HepG2 (cell line): ENCODE data around the gene CCDC50. TPM values are rescaled to one million over a fixed set of nuclear protein-coding genes. Genes with fewer than 3 reads are reported as not detected.

ENCODE experiments used
- ATAC-seq: fragments of 200-7000 bp; cut with Tn5 transposase; 3 replicates; pipeline ENCODE4 v1.9.1; 2020; ENCODE audit warnings: mild to moderate bottlenecking, moderate library complexity
- BruUV-seq: library from RNA; stranded (reverse); fragments of 400-500 nt; replicated peaks from 2 replicates; lab custom pipeline; 2021; lab: Mats Ljungman, UMichigan
- CTCF ChIA-PET: fragments of 300-600 bp; formaldehyde crosslinking; extraction: SDS; loops from one replicate; lab custom pipeline; 2021; ENCODE audit warnings: low total read pairs, inconsistent platforms, low intra/inter-chr PET ratio; lab: Yijun Ruan, JAX
- POLR2A ChIA-PET: fragments of 350-600 bp; sonication (Branson Sonifier 250); formaldehyde crosslinking; loops from one replicate; lab custom pipeline; 2020; ENCODE audit warnings: antibody characterized with exemption, inconsistent platforms; lab: Yijun Ruan, JAX
- DNase-seq: peaks from one replicate; pipeline ENCODE4 v3.0.0-alpha.2; 2015; ENCODE audit warnings: low spot score
- FAIRE-seq: peaks from 3 replicates; lab custom pipeline; 2011; peaks lifted over from hg19 to GRCh38; lab: Jason Lieb, UNC
- H2AFZ ChIP-seq: one replicate; pipeline ENCODE4 v1.6.1; 2011; ENCODE audit warnings: low read length, inconsistent platforms
- H3K27ac ChIP-seq: fragments of 300-600 bp; 3 replicates; pipeline ENCODE4 v1.8.0; 2011; ENCODE audit warnings: mixed run types, mild to moderate bottlenecking, mixed read lengths, low read length, inconsistent platforms; ENCODE audit not compliant: insufficient read depth; ENCODE audit errors: extremely low read length
- H3K27me3 ChIP-seq, 2 experiments: fragments of 200-600 bp in 1 of 2; 2 replicates in 1 of 2; 3 replicates in 1 of 2; pipeline versions ENCODE4 v1.6.0 to v1.8.0; 2011; ENCODE audit warnings: low read length in 2 of 2, mild to moderate bottlenecking in 2 of 2, moderate library complexity in 2 of 2, inconsistent platforms in 1 of 2; ENCODE audit not compliant: insufficient read depth in 2 of 2, control insufficient read depth in 1 of 2
- H3K36me3 ChIP-seq, 2 experiments: fragments of 200-600 bp in 1 of 2; replicated peaks in 1 of 2; 2 replicates in 1 of 2; 3 replicates in 1 of 2; pipeline versions ENCODE4 v1.5.1 to v1.8.0; 2011; ENCODE audit warnings: low read length in 2 of 2, inconsistent platforms in 1 of 2; ENCODE audit not compliant: insufficient read depth in 2 of 2, control insufficient read depth in 1 of 2
- H3K4me1 ChIP-seq: 2 replicates; pipeline ENCODE4 v1.5.1; 2012; ENCODE audit warnings: low read length, inconsistent platforms; ENCODE audit not compliant: insufficient read depth
- H3K4me2 ChIP-seq: 2 replicates; pipeline ENCODE4 v1.6.0; 2011; ENCODE audit warnings: low read depth, low read length, inconsistent platforms
- H3K4me3 ChIP-seq, 3 experiments: fragments of 200-600 bp in 1 of 3; sonication (generic), shearing (Covaris generic) in 1 of 3; replicated peaks in 1 of 3; 2 replicates each; pipeline ENCODE4 v1.5.1; 2011 to 2016; ENCODE audit warnings: low read length in 3 of 3, inconsistent platforms in 2 of 3, low read depth in 2 of 3, mild to moderate bottlenecking in 2 of 3, control low read depth in 1 of 3, mixed read lengths in 1 of 3; ENCODE audit not compliant: insufficient read depth in 1 of 3
- H3K79me2 ChIP-seq: one replicate; pipeline ENCODE4 v1.6.1; 2011; ENCODE audit warnings: low read length, inconsistent platforms; ENCODE audit not compliant: insufficient read depth
- H3K9ac ChIP-seq: 2 replicates; pipeline ENCODE4 v1.6.0; 2011; ENCODE audit warnings: mild to moderate bottlenecking, low read depth, low read length, inconsistent platforms; ENCODE audit not compliant: insufficient read depth
- H3K9me3 ChIP-seq: 2 replicates; pipeline ENCODE4 v1.5.1; 2012; ENCODE audit warnings: mild to moderate bottlenecking, low read length
- H4K20me1 ChIP-seq: 2 replicates; pipeline ENCODE4 v1.6.0; 2011; ENCODE audit warnings: inconsistent platforms, mild to moderate bottlenecking, low read length, moderate library complexity; ENCODE audit not compliant: insufficient read depth
- ATF7 ChIP-seq, 2 experiments: fragments of 450-650 bp in 1 of 2; sonication (generic) in 1 of 2; formaldehyde crosslinking in 1 of 2; IDR thresholded peaks; 2 replicates each; pipeline versions ENCODE4 v1.4.0 to v1.6.1; 2016 to 2020; ENCODE audit warnings: antibody characterized with exemption in 1 of 2, mild to moderate bottlenecking in 1 of 2, missing genetic modification reagents in 1 of 2
- ATF7-NPFF ChIP-seq: sonication (generic); formaldehyde crosslinking; IDR thresholded peaks from 2 replicates; pipeline ENCODE4 v1.8.1; 2023; ENCODE audit warnings: mild to moderate bottlenecking, low read depth, missing genetic modification reagents, moderate library complexity
- CENPT ChIP-seq: sonication (generic); formaldehyde crosslinking; IDR thresholded peaks from 2 replicates; pipeline ENCODE4 v1.8.0; 2022; ENCODE audit warnings: low read depth, mild to moderate bottlenecking, moderate library complexity, missing genetic modification reagents
- IKZF1 ChIP-seq: fragments of 450-650 bp; IDR thresholded peaks from 2 replicates; pipeline ENCODE4 v1.7.1; 2016
- MTA1 ChIP-seq: sonication (generic); formaldehyde crosslinking; IDR thresholded peaks from 2 replicates; pipeline ENCODE4 v1.4.0; 2020; ENCODE audit warnings: missing genetic modification reagents, mild to moderate bottlenecking, borderline replicate concordance
- NFATC3 ChIP-seq: sonication (generic); formaldehyde crosslinking; IDR thresholded peaks from 2 replicates; pipeline ENCODE4 v1.5.1; 2020; ENCODE audit warnings: mild to moderate bottlenecking, missing genetic modification reagents
- POGZ ChIP-seq: sonication (generic); formaldehyde crosslinking; IDR thresholded peaks from 2 replicates; pipeline ENCODE4 v1.4.0; 2020; ENCODE audit warnings: mild to moderate bottlenecking, missing genetic modification reagents
- TBP ChIP-seq: sonication (generic); formaldehyde crosslinking; IDR thresholded peaks from 2 replicates; pipeline ENCODE4 v1.5.0; 2020; ENCODE audit warnings: missing genetic modification reagents
- TIGD3 ChIP-seq: sonication (generic); formaldehyde crosslinking; IDR thresholded peaks from 2 replicates; pipeline ENCODE4 v1.5.1; 2020; ENCODE audit warnings: mild to moderate bottlenecking, missing genetic modification reagents, borderline replicate concordance
- ZIK1 ChIP-seq: sonication (generic); formaldehyde crosslinking; IDR thresholded peaks from 2 replicates; pipeline ENCODE4 v1.5.0; 2020; ENCODE audit warnings: mild to moderate bottlenecking, low read depth, missing genetic modification reagents, borderline replicate concordance
- ZNF251 ChIP-seq: sonication (generic); formaldehyde crosslinking; IDR thresholded peaks from 2 replicates; pipeline ENCODE4 v1.9.0; 2021; ENCODE audit warnings: mild to moderate bottlenecking, missing genetic modification reagents
- ZNF281 ChIP-seq: sonication (generic); formaldehyde crosslinking; IDR thresholded peaks from 2 replicates; pipeline ENCODE4 v1.4.0; 2020; ENCODE audit warnings: missing genetic modification reagents, borderline replicate concordance
- ZNF34 ChIP-seq: sonication (generic); formaldehyde crosslinking; IDR thresholded peaks from 2 replicates; pipeline ENCODE4 v1.4.0; 2020; ENCODE audit warnings: mild to moderate bottlenecking, missing genetic modification reagents, borderline replicate concordance
- ZNF563 ChIP-seq: sonication (generic); formaldehyde crosslinking; IDR thresholded peaks from 2 replicates; pipeline ENCODE4 v1.8.0; 2022; ENCODE audit warnings: mild to moderate bottlenecking, moderate library complexity, missing genetic modification reagents
- ZNF652 ChIP-seq: IDR thresholded peaks from 2 replicates; pipeline ENCODE4 v1.6.1; 2016; ENCODE audit warnings: low read depth, borderline replicate concordance
- ZNF766 ChIP-seq: sonication (generic); formaldehyde crosslinking; IDR thresholded peaks from 2 replicates; pipeline ENCODE4 v1.5.0; 2020; ENCODE audit warnings: missing genetic modification reagents, borderline replicate concordance
- WGBS: methylation state at CpG from one replicate; pipeline ENCODE4 v1.1.6; 2017; ENCODE audit warnings: low lambda C conversion rate; 5-methylcytosine and 5-hydroxymethylcytosine counted together
- in situ Hi-C: cut with HindIII; loops from 2 replicates; pipeline ENCODE4 v1.10.0; 2017; ENCODE audit warnings: low pct_unique_long_range_greater_than_20kb; ENCODE audit not compliant: extremely low pct_ligation_motif_present
- intact Hi-C: fragments of 100-400 bp; cut with micrococcal nuclease; formaldehyde crosslinking; loops from one replicate; pipeline ENCODE4 v1.10.0; 2022; ENCODE audit not compliant: unreplicated experiment
- polyA plus RNA-seq, 8 experiments: library from polyadenylated mRNA; depleted of rRNA in 3 of 8; stranded (reverse) in 7 of 8; unstranded in 1 of 8; fragments of >200 nt; fragmentation: Illumina TruSeq in 4 of 8; extraction: Trizol in 4 of 8; gene quantifications; 2 replicates each; pipeline versions ENCODE4 v1.2.1 to v1.2.3, GENCODE V29; 2011 to 2016; ENCODE audit warnings: low read depth in 4 of 8, missing spikeins in 1 of 8, mixed read lengths in 1 of 8; ENCODE audit not compliant: insufficient read depth in 1 of 8
- total RNA-seq, 5 experiments: library from RNA; depleted of rRNA; stranded (reverse); fragments of >200 nt; fragmentation: Illumina TruSeq; extraction: Trizol; gene quantifications; 2 replicates each; pipeline ENCODE4 v1.2.3, GENCODE V29; 2016; ENCODE audit warnings: low read depth in 1 of 5
- TF ChIP-seq, protein P1 (sequence below): sonication (generic); formaldehyde crosslinking; conservative IDR thresholded peaks from 2 replicates; pipeline ENCODE4 v1.5.0; 2020; ENCODE audit warnings: missing genetic modification reagents
- TF ChIP-seq, protein P2 (sequence below): sonication (generic); formaldehyde crosslinking; IDR thresholded peaks from 2 replicates; pipeline ENCODE4 v1.4.0; 2020; ENCODE audit warnings: low read depth, mild to moderate bottlenecking, missing genetic modification reagents

The CCDC50 gene
- total and polyA plus RNA-seq, 2 of the 13 experiments (the other 11 are each of a cell fraction or from before 2014, with no cell fraction given), result 47.6 to 66.4 TPM

DNA sequence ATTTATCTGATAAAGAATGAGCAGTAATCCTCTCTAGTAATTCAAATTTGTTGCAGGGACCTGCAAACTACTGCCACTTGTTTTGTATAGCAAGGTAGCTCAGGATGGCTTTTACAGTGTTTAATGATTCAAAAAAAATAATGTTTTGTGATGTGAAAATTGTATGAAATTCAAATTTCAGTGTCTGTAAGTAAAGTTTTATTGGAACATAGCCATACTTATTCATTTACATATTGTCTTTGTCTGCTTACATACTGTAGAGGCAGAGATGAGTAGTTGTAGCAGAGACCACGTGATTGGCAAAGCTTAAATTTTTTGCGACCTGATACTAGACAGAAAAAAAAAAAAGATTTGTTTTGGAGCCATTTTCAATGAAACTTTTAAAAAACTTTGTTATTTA lies 7.6 kb downstream of the CCDC50 start:
- Histone ChIP-seq H4K20me1 (peaks cover 39% of the 10 kb centered on the region), H3K27me3 (no peaks in the 10 kb centered on the region), H3K9ac (no peak overlapping the region), H3K9me3 (no peaks in the 10 kb centered on the region), H3K4me2 (no peak overlapping the region), H3K79me2 (peaks cover 99% of the 10 kb centered on the region), H3K27ac (no peak overlapping the region), H3K36me3 (no peaks in the 10 kb centered on the region), H3K4me1 (peaks cover 96% of the 10 kb centered on the region), H3K4me3 (no peak overlapping the region), H2AFZ (no peak overlapping the region)
- DNase-seq, result no peak
- intact Hi-C loops (loop anchor here (5.0 kb wide), 1 partner anchor 35 kb away; no protein-coding TSS in a partner anchor), in situ Hi-C loops (no loop called here)
- ChIA-PET POLR2A (no interaction called here), CTCF (no interaction called here)
- WGBS, result 95% methylated on average over 2 of the region's 2 CpGs
- no peak for FAIRE-seq
- BruUV-seq, result no TSS peak
- no peak for ATAC-seq
- TF ChIP-seq ZNF34 (no peak), NFATC3 (CRISPR knock-in tag) (no peak), ZIK1 (CRISPR knock-in tag) (no peak), ZNF652 (CRISPR knock-in tag) (no peak), TBP (CRISPR knock-in tag) (no peak), ZNF281 (CRISPR knock-in tag) (no peak), CENPT (CRISPR knock-in tag) (no peak), ZNF766 (CRISPR knock-in tag) (no peak), ATF7-NPFF (CRISPR knock-in tag) (no peak), MTA1 (CRISPR knock-in tag) (no peak), IKZF1 (no peak), TIGD3 (CRISPR knock-in tag) (no peak), ZNF563 (CRISPR knock-in tag) (no peak), ZNF251 (CRISPR knock-in tag) (no peak), POGZ (CRISPR knock-in tag) (no peak), ATF7 (IDR thresholded peaks at IDR 0.05) (no peak), ATF7 (CRISPR knock-in tag; IDR thresholded peaks at IDR 0.05) (no peak)
- TF ChIP-seq, protein P1, sequence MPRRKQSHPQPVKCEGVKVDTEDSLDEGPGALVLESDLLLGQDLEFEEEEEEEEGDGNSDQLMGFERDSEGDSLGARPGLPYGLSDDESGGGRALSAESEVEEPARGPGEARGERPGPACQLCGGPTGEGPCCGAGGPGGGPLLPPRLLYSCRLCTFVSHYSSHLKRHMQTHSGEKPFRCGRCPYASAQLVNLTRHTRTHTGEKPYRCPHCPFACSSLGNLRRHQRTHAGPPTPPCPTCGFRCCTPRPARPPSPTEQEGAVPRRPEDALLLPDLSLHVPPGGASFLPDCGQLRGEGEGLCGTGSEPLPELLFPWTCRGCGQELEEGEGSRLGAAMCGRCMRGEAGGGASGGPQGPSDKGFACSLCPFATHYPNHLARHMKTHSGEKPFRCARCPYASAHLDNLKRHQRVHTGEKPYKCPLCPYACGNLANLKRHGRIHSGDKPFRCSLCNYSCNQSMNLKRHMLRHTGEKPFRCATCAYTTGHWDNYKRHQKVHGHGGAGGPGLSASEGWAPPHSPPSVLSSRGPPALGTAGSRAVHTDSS, result no peak
- TF ChIP-seq, protein P2, sequence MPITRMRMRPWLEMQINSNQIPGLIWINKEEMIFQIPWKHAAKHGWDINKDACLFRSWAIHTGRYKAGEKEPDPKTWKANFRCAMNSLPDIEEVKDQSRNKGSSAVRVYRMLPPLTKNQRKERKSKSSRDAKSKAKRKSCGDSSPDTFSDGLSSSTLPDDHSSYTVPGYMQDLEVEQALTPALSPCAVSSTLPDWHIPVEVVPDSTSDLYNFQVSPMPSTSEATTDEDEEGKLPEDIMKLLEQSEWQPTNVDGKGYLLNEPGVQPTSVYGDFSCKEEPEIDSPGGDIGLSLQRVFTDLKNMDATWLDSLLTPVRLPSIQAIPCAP (CRISPR knock-in tag), result no peak
